K562 (cell line): ENCODE data around the gene TGM1. TPM values are rescaled to one million over a fixed set of nuclear protein-coding genes. Genes with fewer than 3 reads are reported as not detected.

Experiments used
- COPS2 ChIP-seq: fragments of 450-650 bp; conservative IDR thresholded peaks from 2 replicates; pipeline ENCODE4 v1.6.1; 2016; ENCODE audit warnings: mild to moderate bottlenecking, moderate library complexity
- CSDE1 ChIP-seq, 2 experiments: fragments of 450-650 bp; IDR thresholded peaks; 2 replicates each; pipeline ENCODE4 v1.6.1; 2016; ENCODE audit warnings: mild to moderate bottlenecking in 1 of 2
- ETV1 ChIP-seq: fragments of 450-650 bp; conservative IDR thresholded peaks from 2 replicates; pipeline ENCODE4 v1.6.1; 2016; ENCODE audit warnings: missing genetic modification characterization, control low read depth, low read depth, missing compliant biosample characterization
- FOXA1 ChIP-seq: fragments of 450-650 bp; IDR thresholded peaks from 2 replicates; pipeline ENCODE4 v1.6.1; 2016; ENCODE audit warnings: mild to moderate bottlenecking, borderline replicate concordance
- FOXK2 ChIP-seq, 2 experiments: fragments of 450-650 bp; IDR thresholded peaks in 1 of 2; conservative IDR thresholded peaks in 1 of 2; 2 replicates each; pipeline ENCODE4 v1.6.1; 2016; ENCODE audit warnings: low read depth in 2 of 2, mild to moderate bottlenecking in 1 of 2
- HES1 ChIP-seq: fragments of 450-650 bp; IDR thresholded peaks from 2 replicates; pipeline ENCODE4 v1.6.1; 2016; ENCODE audit warnings: low read depth, mild to moderate bottlenecking, moderate library complexity
- MAFK ChIP-seq: IDR thresholded peaks from 2 replicates; pipeline ENCODE4 v1.6.1; 2011; ENCODE audit warnings: low read length, improper control_type of control experiment
- NFYB ChIP-seq: IDR thresholded peaks from 2 replicates; pipeline ENCODE4 v1.6.1; 2011; ENCODE audit warnings: mild to moderate bottlenecking, moderate library complexity; ENCODE audit not compliant: insufficient read length; ENCODE audit errors: extremely low read depth
- PCBP1 ChIP-seq: fragments of 200-400 bp; formaldehyde crosslinking; IDR thresholded peaks from 2 replicates; pipeline ENCODE4 v1.6.1; 2018; ENCODE audit warnings: mild to moderate bottlenecking, low read depth, low read length; ENCODE audit not compliant: poor library complexity, severe bottlenecking
- PHF20 ChIP-seq: fragments of 450-650 bp; IDR thresholded peaks from 2 replicates; pipeline ENCODE4 v1.6.1; 2018; ENCODE audit not compliant: partially characterized antibody
- PKNOX1 ChIP-seq: fragments of 450-650 bp; IDR thresholded peaks from 2 replicates; pipeline ENCODE4 v1.6.1; 2016
- PTBP1 ChIP-seq: fragments of 200-400 bp; formaldehyde crosslinking; IDR thresholded peaks from 2 replicates; pipeline ENCODE4 v1.6.1; 2017; ENCODE audit warnings: low read depth, low read length
- STAG1 ChIP-seq: sonication (generic); formaldehyde crosslinking; IDR thresholded peaks from 2 replicates; pipeline ENCODE4 v1.5.0; 2020; ENCODE audit warnings: missing genetic modification reagents, borderline replicate concordance
- SUPT5H ChIP-seq: fragments of 450-650 bp; IDR thresholded peaks from 2 replicates; pipeline ENCODE4 v1.6.1; 2016
- TBL1XR1 ChIP-seq, 2 experiments: IDR thresholded peaks; 2 replicates each; pipeline ENCODE4 v1.6.1; 2012; ENCODE audit warnings: improper control_type of control experiment in 2 of 2, low read length in 2 of 2, mild to moderate bottlenecking in 1 of 2
- TCF7 ChIP-seq: sonication (generic); IDR thresholded peaks from 2 replicates; pipeline ENCODE4 v1.6.1; 2016; ENCODE audit warnings: antibody characterized with exemption, borderline replicate concordance
- TFAP4 ChIP-seq: sonication (generic); formaldehyde crosslinking; IDR thresholded peaks from 2 replicates; pipeline ENCODE4 v1.8.0; 2022; ENCODE audit warnings: missing genetic modification reagents, mild to moderate bottlenecking, moderate library complexity, borderline replicate concordance
- ZFP30 ChIP-seq: fragments of 250-450 bp; sonication (Bioruptor Pico); IDR thresholded peaks from 2 replicates; pipeline ENCODE4 v1.8.0; 2022; ENCODE audit warnings: moderate library complexity, mild to moderate bottlenecking, inconsistent platforms, borderline replicate concordance
- ZKSCAN3 ChIP-seq: fragments of 250-450 bp; sonication (Bioruptor Pico); IDR thresholded peaks from 2 replicates; pipeline ENCODE4 v1.4.0; 2020
- ZNF324 ChIP-seq: fragments of 250-450 bp; sonication (Bioruptor Pico); IDR thresholded peaks from 2 replicates; pipeline ENCODE4 v1.4.0; 2020; ENCODE audit warnings: mild to moderate bottlenecking
- ZNF551 ChIP-seq: fragments of 250-450 bp; sonication (Bioruptor Pico); IDR thresholded peaks from 2 replicates; pipeline ENCODE4 v1.5.0; 2021; ENCODE audit warnings: mild to moderate bottlenecking, moderate library complexity
- ZNF707 ChIP-seq: fragments of 250-450 bp; sonication (Bioruptor Pico); conservative IDR thresholded peaks from 2 replicates; pipeline ENCODE4 v1.8.0; 2022; ENCODE audit warnings: inconsistent platforms, mild to moderate bottlenecking, moderate library complexity
- ZNF785 ChIP-seq: fragments of 250-450 bp; sonication (Bioruptor Pico); IDR thresholded peaks from 2 replicates; pipeline ENCODE4 v1.4.0; 2020; ENCODE audit warnings: mild to moderate bottlenecking
- polyA plus RNA-seq, 8 experiments: library from polyadenylated mRNA; depleted of rRNA in 4 of 8; stranded (reverse) in 5 of 8; unstranded in 3 of 8; fragments of >200 nt; fragmentation: Nextera tagmentation in 2 of 8; fragmentation: Illumina TruSeq in 1 of 8; extraction: Ambion mirVana in 2 of 8; extraction: Trizol in 1 of 8; gene quantifications; 2 replicates each; pipeline versions ENCODE4 v1.2.1 to v1.2.3, GENCODE V29; 2011 to 2014; ENCODE audit warnings: inconsistent platforms in 1 of 8, missing spikeins in 1 of 8
- total RNA-seq, 7 experiments: library from RNA; depleted of rRNA in 6 of 7; stranded (reverse); fragments of >200 nt in 6 of 7; fragmentation: Illumina TruSeq in 2 of 7; extraction: Trizol in 2 of 7; gene quantifications; 2 replicates each; pipeline versions ENCODE4 v1.2.1 to v1.2.3, GENCODE V29; 2011 to 2021; ENCODE audit warnings: low replicate concordance in 1 of 7
- TF ChIP-seq, protein P1 (sequence below): sonication (generic); formaldehyde crosslinking; IDR thresholded peaks from 2 replicates; pipeline ENCODE4 v1.8.1; 2023; ENCODE audit warnings: mild to moderate bottlenecking, missing genetic modification reagents

The TGM1 gene
- total and polyA plus RNA-seq, 9 of the 15 experiments (the other 6 are each of a cell fraction or from before 2014, with no cell fraction given): 0.13 to 4.4 (median 0.88) TPM

DNA sequence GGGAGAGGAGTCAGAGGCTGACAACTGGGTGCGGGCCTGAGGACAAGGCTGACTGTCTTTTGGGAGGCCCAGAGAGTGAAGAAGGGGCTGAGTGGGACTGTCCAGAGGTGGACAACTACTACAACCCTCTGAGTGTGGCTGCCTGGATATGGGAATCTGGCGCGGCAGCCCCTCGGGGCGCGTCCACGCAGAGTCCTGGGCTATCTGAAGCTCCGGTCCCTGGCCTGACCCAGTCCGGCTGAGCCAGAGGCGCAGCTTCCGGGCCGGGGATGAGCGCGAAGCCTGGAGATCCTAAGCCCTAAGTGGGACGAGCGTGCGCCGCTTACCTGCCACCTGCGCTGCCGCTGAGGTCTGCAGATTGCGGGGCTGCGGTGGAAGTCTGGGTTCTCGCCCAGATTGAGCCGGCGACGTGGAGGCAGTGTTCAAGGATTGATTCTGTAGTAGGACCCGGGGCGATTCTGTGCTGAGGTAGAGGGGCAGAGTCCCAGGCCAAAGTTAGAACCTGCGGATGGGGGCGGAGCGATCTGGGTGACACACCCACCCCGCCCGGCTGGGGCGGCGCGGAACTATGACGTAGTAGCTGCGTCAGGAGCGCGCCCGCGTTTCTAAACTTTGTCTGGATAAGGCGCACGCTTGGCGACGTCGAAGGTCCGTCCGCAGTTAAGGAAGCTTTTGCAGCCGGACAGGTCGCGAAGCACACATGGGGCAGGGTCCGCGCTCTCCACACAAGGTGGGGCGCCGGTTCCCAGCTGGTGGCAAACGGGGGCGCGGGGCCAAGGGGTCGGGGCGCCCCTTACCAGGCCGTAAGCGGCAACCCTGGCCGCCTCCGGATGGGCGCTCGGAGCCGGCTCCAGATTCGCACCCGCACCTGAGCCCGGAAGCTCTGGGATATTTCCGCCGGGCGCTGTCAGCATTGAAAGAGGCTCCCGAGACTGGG is 36.5 kb upstream of the TGM1 start, which contains the start of the genes DHRS1 and NOP9 (continued):
- TF ChIP-seq, protein P1, sequence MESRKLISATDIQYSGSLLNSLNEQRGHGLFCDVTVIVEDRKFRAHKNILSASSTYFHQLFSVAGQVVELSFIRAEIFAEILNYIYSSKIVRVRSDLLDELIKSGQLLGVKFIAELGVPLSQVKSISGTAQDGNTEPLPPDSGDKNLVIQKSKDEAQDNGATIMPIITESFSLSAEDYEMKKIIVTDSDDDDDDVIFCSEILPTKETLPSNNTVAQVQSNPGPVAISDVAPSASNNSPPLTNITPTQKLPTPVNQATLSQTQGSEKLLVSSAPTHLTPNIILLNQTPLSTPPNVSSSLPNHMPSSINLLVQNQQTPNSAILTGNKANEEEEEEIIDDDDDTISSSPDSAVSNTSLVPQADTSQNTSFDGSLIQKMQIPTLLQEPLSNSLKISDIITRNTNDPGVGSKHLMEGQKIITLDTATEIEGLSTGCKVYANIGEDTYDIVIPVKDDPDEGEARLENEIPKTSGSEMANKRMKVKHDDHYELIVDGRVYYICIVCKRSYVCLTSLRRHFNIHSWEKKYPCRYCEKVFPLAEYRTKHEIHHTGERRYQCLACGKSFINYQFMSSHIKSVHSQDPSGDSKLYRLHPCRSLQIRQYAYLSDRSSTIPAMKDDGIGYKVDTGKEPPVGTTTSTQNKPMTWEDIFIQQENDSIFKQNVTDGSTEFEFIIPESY (CRISPR knock-in tag): no peak
- peak; percentile 43 to 61; a peak in 1 of 4 replicates for TF ChIP-seq FOXK2 (conservative IDR thresholded peaks at IDR 0.05 in 1 of 2, IDR thresholded peaks at IDR 0.05 in 1 of 2; ENCODE audit: low read depth in 2 of 2)
- TF ChIP-seq PKNOX1: no peak
- TF ChIP-seq CSDE1 (IDR thresholded peaks at IDR 0.05): peak in 1 of 2 experiments; percentile 86; a peak in 2 of 4 replicates
- TF ChIP-seq SUPT5H: peak; percentile 62
- TF ChIP-seq ETV1: no peak
- TF ChIP-seq STAG1 (CRISPR knock-in tag): no peak
- TF ChIP-seq ZNF707 (CRISPR knock-in tag): no peak
- no peak for TF ChIP-seq PTBP1
- no peak for TF ChIP-seq ZNF785 (CRISPR knock-in tag)
- no peak for TF ChIP-seq HES1
- peak; percentile 42 for TF ChIP-seq PCBP1
- TF ChIP-seq ZNF324: no peak
- TF ChIP-seq TBL1XR1 (IDR thresholded peaks at IDR 0.05; ENCODE audit: low read length in 2 of 2): peak in 1 of 2 experiments; percentile 99; a peak in 2 of 4 replicates
- no peak for TF ChIP-seq MAFK
- TF ChIP-seq TFAP4 (CRISPR knock-in tag): peak; percentile 95
- no peak for TF ChIP-seq FOXA1
- TF ChIP-seq ZFP30 (CRISPR knock-in tag): no peak
- TF ChIP-seq TCF7: no peak
- no peak for TF ChIP-seq ZKSCAN3
- TF ChIP-seq NFYB: no peak
- TF ChIP-seq ZNF551 (CRISPR knock-in tag): no peak
- TF ChIP-seq COPS2: no peak
- TF ChIP-seq PHF20: peak; percentile 87
